Measurements from ENCODE around the gene TREM2.

Gene TREM2

GRCh38 chr6:41162687-41163418, at the start of gene TREM2:
TSS of gene TREM2 (minus strand) at chr6:41163116. CDS start at chr6:41163082, 34 bp downstream.
- no peak within 1 kb of the TSS for H3K27ac ChIP-seq (ENCODE audit: low read length)
- no peaks in the 10 kb centered on the region for H3K4me1 ChIP-seq (ENCODE audit: control insufficient read depth in 1 of 2, insufficient read depth in 2 of 2, low read length in 2 of 2)
- H3K9me3 ChIP-seq (ENCODE audit: control insufficient read depth in 1 of 2, low read length in 2 of 2) = no peaks in the 10 kb centered on the region
- H3K27me3 ChIP-seq (ENCODE audit: low read depth, low read length) = no peaks in the 10 kb centered on the region
- H3K4me3 ChIP-seq (ENCODE audit: low read depth in 1 of 2, low read length in 2 of 2) = no peak within 1 kb of the TSS
- no peaks in the 10 kb centered on the region for H3K36me3 ChIP-seq (ENCODE audit: control insufficient read depth in 1 of 2, insufficient read depth in 2 of 2, low read length in 2 of 2)

GRCh38 chr6:41209547-41210320, 46.8 kb upstream of the TREM2 start:
- no peak overlapping the region for H3K4me3 ChIP-seq (ENCODE audit: low read depth in 1 of 2, low read length in 2 of 2)
- no peaks in the 10 kb centered on the region for H3K27me3 ChIP-seq (ENCODE audit: low read depth, low read length)
- H3K36me3 ChIP-seq (ENCODE audit: control insufficient read depth in 1 of 2, insufficient read depth in 2 of 2, low read length in 2 of 2) = no peaks in the 10 kb centered on the region
- no peak overlapping the region for H3K27ac ChIP-seq (ENCODE audit: low read length)
- no peaks in the 10 kb centered on the region for H3K4me1 ChIP-seq (ENCODE audit: control insufficient read depth in 1 of 2, insufficient read depth in 2 of 2, low read length in 2 of 2)
- peaks cover 5 to 13% of the 10 kb centered on the region in 2 donors for H3K9me3 ChIP-seq (ENCODE audit: control insufficient read depth in 1 of 2, low read length in 2 of 2)

DNA sequence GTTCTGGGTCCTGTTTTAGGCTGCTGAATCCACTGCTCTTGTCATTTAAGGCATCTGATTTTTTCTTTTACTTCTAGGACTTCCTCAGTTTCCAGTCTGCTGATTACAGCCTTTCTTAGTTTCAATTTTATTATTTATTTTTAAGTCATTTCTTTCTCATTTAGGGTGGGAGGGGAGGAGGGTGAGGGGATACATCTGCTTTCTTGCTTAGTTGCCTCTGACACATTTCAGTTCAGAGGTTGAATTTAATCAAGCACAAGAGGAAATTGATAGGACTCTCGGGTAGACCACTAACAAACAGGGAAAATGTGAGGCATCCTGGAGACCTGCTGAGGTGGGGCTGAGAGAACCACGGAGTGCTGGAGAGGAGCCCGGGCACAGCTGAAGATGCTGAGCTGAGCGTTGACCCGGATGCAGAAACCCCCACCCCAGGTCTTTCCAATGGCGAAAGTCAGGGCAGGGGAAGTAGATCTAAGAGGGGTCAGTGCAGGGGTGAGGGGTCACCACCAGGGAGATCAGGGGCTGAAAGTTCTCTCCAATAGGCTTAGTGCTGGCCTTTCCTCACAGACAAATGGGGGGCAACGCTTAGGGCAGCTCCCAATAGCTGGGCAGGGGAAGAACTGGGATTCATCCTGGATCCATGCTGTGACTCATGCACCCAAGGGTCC, 45.7 kb upstream of the TREM2 start:
- H3K4me3 ChIP-seq (ENCODE audit: low read depth in 1 of 2, low read length in 2 of 2) = no peak overlapping the region
- H3K4me1 ChIP-seq (ENCODE audit: control insufficient read depth in 1 of 2, insufficient read depth in 2 of 2, low read length in 2 of 2) = no peaks in the 10 kb centered on the region
- no peak overlapping the region for H3K27ac ChIP-seq (ENCODE audit: low read length)
- H3K36me3 ChIP-seq (ENCODE audit: control insufficient read depth in 1 of 2, insufficient read depth in 2 of 2, low read length in 2 of 2) = no peaks in the 10 kb centered on the region
- no peaks in the 10 kb centered on the region for H3K27me3 ChIP-seq (ENCODE audit: low read depth, low read length)
- peaks cover 0 to 6% of the 10 kb centered on the region in 2 donors for H3K9me3 ChIP-seq (ENCODE audit: control insufficient read depth in 1 of 2, low read length in 2 of 2)

- Histone ChIP-seq H3K27ac (ENCODE audit: low read length) (no peak overlapping the region), H3K4me1 (ENCODE audit: control insufficient read depth in 1 of 2, insufficient read depth in 2 of 2, low read length in 2 of 2) (no peaks in the 10 kb centered on the region), H3K36me3 (ENCODE audit: control insufficient read depth in 1 of 2, insufficient read depth in 2 of 2, low read length in 2 of 2) (no peaks in the 10 kb centered on the region), H3K27me3 (ENCODE audit: low read depth, low read length) (no peaks in the 10 kb centered on the region), H3K9me3 (ENCODE audit: control insufficient read depth in 1 of 2, low read length in 2 of 2) (peaks cover 0 to 4% of the 10 kb centered on the region in 2 donors), H3K4me3 (ENCODE audit: low read depth in 1 of 2, low read length in 2 of 2) (no peak overlapping the region)
These were observed 41.2 kb upstream of the TREM2 start for GRCh38 chr6:41204156-41204555.

DNA sequence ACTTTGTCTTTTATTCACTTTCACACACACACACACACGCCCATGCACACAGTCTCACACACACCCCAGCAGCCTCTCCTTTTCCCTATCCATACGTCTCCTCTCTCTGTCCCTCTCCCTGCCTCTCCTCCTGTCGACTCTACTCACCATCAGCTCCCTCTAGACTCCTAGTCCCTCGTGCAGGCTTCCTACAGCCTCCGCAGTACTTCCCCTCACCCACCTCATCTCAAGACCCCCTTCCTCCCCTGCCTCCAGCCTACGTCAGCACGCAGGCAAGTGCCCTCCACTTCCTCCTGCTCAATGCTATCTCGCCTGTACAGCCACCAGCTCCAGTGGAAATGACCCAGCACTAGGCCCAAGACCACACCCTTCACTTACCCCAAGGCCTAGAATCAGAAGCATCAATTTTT, 38.9 kb upstream of the TREM2 start:
- Histone ChIP-seq H3K9me3 (ENCODE audit: control insufficient read depth in 1 of 2, low read length in 2 of 2) (no peaks in the 10 kb centered on the region), H3K4me3 (ENCODE audit: low read depth in 1 of 2, low read length in 2 of 2) (no peak overlapping the region), H3K27ac (ENCODE audit: low read length) (no peak overlapping the region), H3K36me3 (ENCODE audit: control insufficient read depth in 1 of 2, insufficient read depth in 2 of 2, low read length in 2 of 2) (no peaks in the 10 kb centered on the region), H3K4me1 (ENCODE audit: control insufficient read depth in 1 of 2, insufficient read depth in 2 of 2, low read length in 2 of 2) (no peaks in the 10 kb centered on the region), H3K27me3 (ENCODE audit: low read depth, low read length) (no peaks in the 10 kb centered on the region)

DNA sequence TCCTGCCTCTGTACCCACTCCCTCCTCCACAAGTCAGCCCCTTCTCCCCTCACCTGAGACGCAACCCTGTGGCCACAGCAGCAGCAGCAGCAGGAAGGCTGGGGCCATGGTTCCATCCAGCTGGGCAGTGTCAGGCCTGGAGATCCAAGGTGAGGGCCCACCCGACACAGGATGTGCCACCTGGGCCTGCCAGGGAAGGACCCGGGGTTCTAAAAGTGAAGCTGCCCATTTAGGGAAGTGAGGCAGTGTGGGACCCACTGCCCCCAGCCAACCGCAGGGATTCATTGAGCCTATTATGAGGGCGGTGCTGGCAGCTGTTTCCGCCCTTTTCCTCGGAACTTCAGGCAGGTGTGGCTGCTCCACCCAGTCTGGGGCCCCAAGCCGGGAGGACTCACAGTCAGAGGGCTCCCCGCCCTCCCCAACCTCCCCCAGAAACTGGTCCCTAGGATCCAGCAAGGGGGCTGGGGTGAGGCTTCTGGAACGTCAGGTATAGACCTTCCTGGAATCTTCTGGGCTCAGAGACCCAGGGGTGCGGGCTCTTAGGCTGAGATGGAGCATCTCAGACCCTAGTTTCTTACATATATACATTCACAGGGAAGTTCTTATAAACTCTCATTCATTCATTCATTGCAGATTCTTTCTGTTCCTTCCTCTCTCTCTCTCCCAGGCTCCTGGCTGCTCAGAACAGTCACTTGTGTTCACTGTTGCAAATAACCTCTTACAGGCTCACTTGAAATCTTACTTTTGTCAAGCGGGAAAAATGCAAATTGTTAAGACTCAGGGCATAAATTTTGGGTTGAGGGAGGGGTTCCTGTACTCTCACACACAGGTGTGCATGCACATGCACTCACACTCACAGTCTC, 38.2 kb upstream of the TREM2 start, which contains the start of gene TREML2:
Gene TREML2, minus strand, starts transcription at position 249 of the 863 bp plus-strand sequence. Its CDS starts 141 bp downstream, at position 108.
- H3K4me1 ChIP-seq (ENCODE audit: control insufficient read depth in 1 of 2, insufficient read depth in 2 of 2, low read length in 2 of 2) = no peaks in the 10 kb centered on the region
- no peak within 1 kb of the TSS for H3K27ac ChIP-seq (ENCODE audit: low read length)
- H3K27me3 ChIP-seq (ENCODE audit: low read depth, low read length) = no peaks in the 10 kb centered on the region
- H3K9me3 ChIP-seq (ENCODE audit: control insufficient read depth in 1 of 2, low read length in 2 of 2) = no peaks in the 10 kb centered on the region
- H3K36me3 ChIP-seq (ENCODE audit: control insufficient read depth in 1 of 2, insufficient read depth in 2 of 2, low read length in 2 of 2) = no peaks in the 10 kb centered on the region
- H3K4me3 ChIP-seq (ENCODE audit: low read depth in 1 of 2, low read length in 2 of 2) = no peak within 1 kb of the TSS

- Histone ChIP-seq H3K4me3 (ENCODE audit: low read depth in 1 of 2, low read length in 2 of 2) (no peak overlapping the region), H3K27ac (ENCODE audit: low read length) (no peak overlapping the region), H3K36me3 (ENCODE audit: control insufficient read depth in 1 of 2, insufficient read depth in 2 of 2, low read length in 2 of 2) (no peaks in the 10 kb centered on the region), H3K4me1 (ENCODE audit: control insufficient read depth in 1 of 2, insufficient read depth in 2 of 2, low read length in 2 of 2) (no peaks in the 10 kb centered on the region), H3K9me3 (ENCODE audit: control insufficient read depth in 1 of 2, low read length in 2 of 2) (no peaks in the 10 kb centered on the region), H3K27me3 (ENCODE audit: low read depth, low read length) (no peaks in the 10 kb centered on the region)
These were observed 37.5 kb upstream of the TREM2 start for GRCh38 chr6:41200296-41200900.

- Histone ChIP-seq H3K4me1 (ENCODE audit: control insufficient read depth in 1 of 2, insufficient read depth in 2 of 2, low read length in 2 of 2) (no peaks in the 10 kb centered on the region), H3K27me3 (ENCODE audit: low read depth, low read length) (no peaks in the 10 kb centered on the region), H3K27ac (ENCODE audit: low read length) (no peak overlapping the region), H3K9me3 (ENCODE audit: control insufficient read depth in 1 of 2, low read length in 2 of 2) (no peaks in the 10 kb centered on the region), H3K4me3 (ENCODE audit: low read depth in 1 of 2, low read length in 2 of 2) (no peak overlapping the region), H3K36me3 (ENCODE audit: control insufficient read depth in 1 of 2, insufficient read depth in 2 of 2, low read length in 2 of 2) (no peaks in the 10 kb centered on the region)
These were observed 36.8 kb upstream of the TREM2 start for GRCh38 chr6:41199552-41200246.

DNA sequence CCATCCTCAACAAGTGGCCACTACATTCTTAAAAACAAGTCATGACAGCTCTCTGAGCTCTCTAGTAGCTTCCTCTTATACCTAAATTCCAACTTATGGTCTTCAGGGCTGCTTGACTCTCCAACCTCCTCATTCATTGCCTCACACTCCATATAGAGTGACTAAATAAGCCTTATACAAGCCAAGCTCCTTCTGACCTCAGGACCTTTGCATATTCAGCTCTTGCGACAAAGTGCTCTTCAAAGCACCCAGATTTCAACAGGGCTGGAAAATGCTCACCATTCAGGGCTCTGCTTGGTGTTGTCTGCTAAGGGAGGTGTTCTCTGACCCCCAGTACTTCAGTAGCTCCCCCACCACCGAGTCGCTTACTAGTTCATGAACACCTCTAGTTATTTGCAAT, 34.3 kb upstream of the TREM2 start:
- no peaks in the 10 kb centered on the region for H3K9me3 ChIP-seq (ENCODE audit: control insufficient read depth in 1 of 2, low read length in 2 of 2)
- no peaks in the 10 kb centered on the region for H3K4me1 ChIP-seq (ENCODE audit: control insufficient read depth in 1 of 2, insufficient read depth in 2 of 2, low read length in 2 of 2)
- H3K27ac ChIP-seq (ENCODE audit: low read length) = no peak overlapping the region
- H3K36me3 ChIP-seq (ENCODE audit: control insufficient read depth in 1 of 2, insufficient read depth in 2 of 2, low read length in 2 of 2) = no peaks in the 10 kb centered on the region
- no peaks in the 10 kb centered on the region for H3K27me3 ChIP-seq (ENCODE audit: low read depth, low read length)
- no peak overlapping the region for H3K4me3 ChIP-seq (ENCODE audit: low read depth in 1 of 2, low read length in 2 of 2)

DNA sequence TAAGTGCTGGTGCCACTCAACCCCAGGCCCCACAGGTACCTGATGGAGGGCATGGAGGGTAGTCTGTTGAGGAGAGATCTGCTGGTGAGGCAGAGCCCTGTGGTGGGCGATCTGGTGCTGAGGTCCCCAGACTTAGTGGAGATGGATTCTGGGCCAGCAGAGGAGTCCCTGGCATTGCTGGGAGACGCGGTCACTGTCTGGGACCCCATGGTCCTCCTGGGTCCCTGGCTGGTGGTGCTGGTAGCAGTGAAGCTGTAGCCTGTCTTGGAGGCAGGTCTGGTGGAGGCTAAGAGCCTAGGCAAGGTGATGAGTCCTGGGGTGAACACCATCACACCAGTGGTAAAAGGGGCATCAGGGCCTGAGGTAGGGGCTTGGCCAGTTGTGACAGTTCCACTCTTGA, 31.5 kb upstream of the TREM2 start:
- Histone ChIP-seq H3K4me1 (ENCODE audit: control insufficient read depth in 1 of 2, insufficient read depth in 2 of 2, low read length in 2 of 2) (no peaks in the 10 kb centered on the region), H3K9me3 (ENCODE audit: control insufficient read depth in 1 of 2, low read length in 2 of 2) (no peaks in the 10 kb centered on the region), H3K36me3 (ENCODE audit: control insufficient read depth in 1 of 2, insufficient read depth in 2 of 2, low read length in 2 of 2) (no peaks in the 10 kb centered on the region), H3K27ac (ENCODE audit: low read length) (no peak overlapping the region), H3K4me3 (ENCODE audit: low read depth in 1 of 2, low read length in 2 of 2) (no peak overlapping the region), H3K27me3 (ENCODE audit: low read depth, low read length) (no peaks in the 10 kb centered on the region)
